HL-60 (cell line): Measurements from ENCODE around the gene TCHP.

Source experiments
- GABPA ChIP-seq: IDR thresholded peaks from 2 replicates; pipeline ENCODE4 v1.6.1; 2012; ENCODE audit warnings: low read depth
- POLR2AphosphoS5 ChIP-seq: IDR thresholded peaks from 2 replicates; pipeline ENCODE4 v1.6.1; 2012; ENCODE audit warnings: low read depth
- SPI1 ChIP-seq: IDR thresholded peaks from 2 replicates; pipeline ENCODE4 v1.6.1; 2012; ENCODE audit warnings: low read depth, mild to moderate bottlenecking, borderline replicate concordance
- TF ChIP-seq, protein P1 (sequence below): IDR thresholded peaks from one replicate; pipeline ENCODE4 v1.5.1; 2011; ENCODE audit warnings: low read length, control low read depth, inconsistent platforms; ENCODE audit not compliant: insufficient read depth

DNA sequence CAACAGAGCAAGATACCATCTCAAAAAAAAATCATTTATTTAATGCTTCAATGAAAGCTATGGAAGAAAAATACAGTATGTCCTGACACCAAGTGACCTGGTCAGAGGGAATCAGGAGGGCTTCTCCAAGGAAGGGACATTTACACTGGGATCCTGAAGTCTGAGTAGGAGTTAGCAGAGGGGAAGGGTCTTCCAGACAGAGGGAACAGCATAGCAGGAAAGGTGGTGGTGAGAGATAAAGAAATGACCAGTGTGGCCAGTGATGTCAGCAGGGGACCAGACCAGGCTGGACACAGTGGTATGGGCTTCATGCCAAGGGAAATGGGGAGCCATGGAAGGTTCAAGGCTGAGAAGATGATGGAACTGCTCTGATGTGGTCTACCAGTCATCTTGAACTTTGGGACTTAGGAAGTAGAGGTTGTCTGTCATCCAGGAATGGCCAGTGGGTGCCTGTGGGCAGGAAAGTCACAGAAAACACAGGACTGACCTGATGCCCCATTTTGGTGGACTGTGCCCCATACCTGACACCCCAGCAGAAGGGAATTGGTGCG, 7.8 kb upstream of the TCHP start:
- TF ChIP-seq, protein P1, sequence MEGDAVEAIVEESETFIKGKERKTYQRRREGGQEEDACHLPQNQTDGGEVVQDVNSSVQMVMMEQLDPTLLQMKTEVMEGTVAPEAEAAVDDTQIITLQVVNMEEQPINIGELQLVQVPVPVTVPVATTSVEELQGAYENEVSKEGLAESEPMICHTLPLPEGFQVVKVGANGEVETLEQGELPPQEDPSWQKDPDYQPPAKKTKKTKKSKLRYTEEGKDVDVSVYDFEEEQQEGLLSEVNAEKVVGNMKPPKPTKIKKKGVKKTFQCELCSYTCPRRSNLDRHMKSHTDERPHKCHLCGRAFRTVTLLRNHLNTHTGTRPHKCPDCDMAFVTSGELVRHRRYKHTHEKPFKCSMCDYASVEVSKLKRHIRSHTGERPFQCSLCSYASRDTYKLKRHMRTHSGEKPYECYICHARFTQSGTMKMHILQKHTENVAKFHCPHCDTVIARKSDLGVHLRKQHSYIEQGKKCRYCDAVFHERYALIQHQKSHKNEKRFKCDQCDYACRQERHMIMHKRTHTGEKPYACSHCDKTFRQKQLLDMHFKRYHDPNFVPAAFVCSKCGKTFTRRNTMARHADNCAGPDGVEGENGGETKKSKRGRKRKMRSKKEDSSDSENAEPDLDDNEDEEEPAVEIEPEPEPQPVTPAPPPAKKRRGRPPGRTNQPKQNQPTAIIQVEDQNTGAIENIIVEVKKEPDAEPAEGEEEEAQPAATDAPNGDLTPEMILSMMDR, result no peak
- no peak for TF ChIP-seq POLR2AphosphoS5
- no peak for TF ChIP-seq GABPA
- no peak for TF ChIP-seq SPI1
